Measurements from ENCODE around the gene METRN.

Gene METRN

GRCh38 chr16:714558-715476, at the start of gene METRN:
Gene METRN, plus strand, starts transcription at chr16:715118. Its CDS starts 172 bp downstream, at chr16:715290.
- DNase-seq, result peak; percentile 94

GRCh38 chr16:666572-666971, 48.3 kb upstream of the METRN start:
- DNase-seq, result no peak

- DNase-seq, result no peak
These were observed 47.7 kb upstream of the METRN start for GRCh38 chr16:667113-667779.

GRCh38 chr16:667780-668518, 47.0 kb upstream of the METRN start, which contains the start of gene RHOT2:
Gene RHOT2, plus strand, starts transcription at chr16:668132. Its CDS starts 68 bp downstream, at chr16:668200.
- peak; percentile 95 for DNase-seq

GRCh38 chr16:668519-669171, 46.3 kb upstream of the METRN start:
- no peak for DNase-seq

- no peak for DNase-seq
These were observed 45.3 kb upstream of the METRN start for GRCh38 chr16:669666-670065.

- DNase-seq, result no peak
These were observed 44.2 kb upstream of the METRN start for GRCh38 chr16:670485-671352.

- no peak for DNase-seq
These were observed 43.4 kb upstream of the METRN start for GRCh38 chr16:671353-672131.

- DNase-seq, result no peak
These were observed 42.5 kb upstream of the METRN start for GRCh38 chr16:672371-672770.

- no peak for DNase-seq
These were observed 42.1 kb upstream of the METRN start for GRCh38 chr16:672851-673250.

GRCh38 chr16:673399-673991, 41.4 kb upstream of the METRN start:
- DNase-seq, result no peak

GRCh38 chr16:674214-674881, 40.6 kb upstream of the METRN start:
- no peak for DNase-seq

GRCh38 chr16:674968-675883, 39.7 kb upstream of the METRN start, which contains the start of gene RHBDL1:
Gene RHBDL1, plus strand, starts transcription at chr16:675671. Its CDS starts 120 bp downstream, at chr16:675791.
- DNase-seq, result no peak

GRCh38 chr16:675884-676564, 38.9 kb upstream of the METRN start:
- DNase-seq, result no peak

- no peak for DNase-seq
These were observed 38.4 kb upstream of the METRN start for GRCh38 chr16:676565-676902.

GRCh38 chr16:676913-677312, 38.0 kb upstream of the METRN start:
- no peak for DNase-seq

GRCh38 chr16:677316-678190, 37.4 kb upstream of the METRN start:
- DNase-seq, result no peak

Measured in right hindlimb (tissue), 1 donor.